Measurements from ENCODE around the gene ENAH. TPM values are rescaled to one million over a fixed set of nuclear protein-coding genes. Genes with fewer than 3 reads are reported as not detected.

The ENAH gene
- total and polyA plus RNA-seq, 2 donors (not counting 1 experiment from before 2014, with no cell fraction given) = 1.3 to 1.6 TPM

DNA sequence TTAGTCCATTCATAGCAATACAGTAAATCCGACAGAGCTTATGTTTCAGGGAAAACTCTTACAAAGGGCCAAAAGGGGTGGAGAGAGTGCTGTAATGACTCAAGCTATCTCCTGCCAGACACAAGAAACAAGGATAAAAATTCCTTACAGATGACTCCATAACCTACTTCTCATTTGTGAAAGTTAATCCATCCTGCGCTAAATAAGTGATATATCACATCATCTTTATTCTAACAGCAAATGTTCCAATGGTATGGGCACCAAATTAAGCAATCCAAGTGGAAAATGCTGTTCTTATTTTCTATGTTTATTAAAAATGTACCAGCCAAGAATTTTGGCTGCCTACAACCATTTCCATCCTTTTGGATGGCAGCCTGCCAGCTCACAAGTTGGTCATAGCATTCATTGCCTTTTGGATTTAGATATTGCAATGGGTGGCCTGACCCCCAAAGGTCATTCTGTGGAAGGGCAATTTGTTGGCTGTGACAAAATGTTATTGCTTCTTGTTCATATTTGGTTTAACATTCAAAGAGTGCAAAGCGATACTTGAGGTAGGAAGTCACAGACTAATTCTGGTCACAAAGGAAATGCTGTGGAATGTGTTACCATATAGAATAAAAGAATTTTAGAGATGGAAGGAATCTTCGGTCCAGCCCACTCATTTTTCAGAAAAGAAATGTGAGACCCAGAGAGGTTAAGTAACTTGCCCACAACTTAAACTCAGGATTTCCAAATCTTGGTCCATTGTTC lies 2.8 kb upstream of the ENAH start:
- H3K4me1 Mint-ChIP-seq = peaks cover 31% of the 10 kb centered on the region
- CTCF ChIA-PET = interaction anchor here (1.0 to 1.6 kb wide), 7 partner anchors 8 to 182 kb away, joined by 3 to 6 read pairs (median 3); partner anchors contain the start of gene SRP9
- H3K27ac ChIP-seq (ENCODE audit: low read length in 2 of 2) = no peak overlapping the region
- H3K4me3 Mint-ChIP-seq = no peak overlapping the region
- no peak overlapping the region for H2AFZ ChIP-seq (ENCODE audit: insufficient read depth, low read depth, low read length, poor library complexity, severe bottlenecking)
- H4K20me1 ChIP-seq (ENCODE audit: control insufficient read depth, insufficient read depth, low read length, poor library complexity, severe bottlenecking) = no peaks in the 10 kb centered on the region
- no peaks in the 10 kb centered on the region for H3K36me3 ChIP-seq (replicated peaks in 1 of 2; ENCODE audit: control extremely low read depth in 1 of 2, control insufficient read depth in 1 of 2, extremely low read depth in 1 of 2, insufficient read depth in 2 of 2, low read length in 1 of 2)
- no peak overlapping the region for H3K4me2 ChIP-seq (replicated peaks; ENCODE audit: low read depth, low read length, poor library complexity, severe bottlenecking)
- 100% methylated on average over 1 of the region's 4 CpGs for WGBS (ENCODE audit: insufficient coverage)
- peaks cover 0 to 4% (median 0%) of the 10 kb centered on the region in 3 donors for H3K9me3 ChIP-seq (ENCODE audit: control extremely low read depth in 1 of 3, control insufficient read depth in 2 of 3, insufficient read depth in 1 of 3, low read length in 2 of 3)
- no peak overlapping the region for H3K4me3 ChIP-seq (ENCODE audit: control extremely low read depth in 1 of 5, extremely low read depth in 1 of 5, insufficient read depth in 1 of 5, low read depth in 2 of 5, low read length in 4 of 5)
- no peaks in the 10 kb centered on the region for H3K79me2 ChIP-seq (ENCODE audit: control insufficient read depth, insufficient read depth, low read length)
- H3K9ac ChIP-seq (ENCODE audit: low read length) = no peak overlapping the region
- H3K27me3 ChIP-seq (replicated peaks in 1 of 4; ENCODE audit: control extremely low read depth in 1 of 4, control insufficient read depth in 3 of 4, insufficient read depth in 4 of 4, low read length in 3 of 4) = peaks cover 0 to 10% (median 6%) of the 10 kb centered on the region in 4 experiments
- no peak overlapping the region for H3K27ac Mint-ChIP-seq
- DNase-seq (peak; percentile 29), ATAC-seq (ENCODE audit: low read depth) (no peak)
- peaks cover 23 to 33% of the 10 kb centered on the region in 2 donors for H3K4me1 ChIP-seq (ENCODE audit: control insufficient read depth in 2 of 2, insufficient read depth in 2 of 2, low read length in 2 of 2)
- H3K9me3 Mint-ChIP-seq (ENCODE audit: insufficient read depth) = no peaks in the 10 kb centered on the region
- TF ChIP-seq EZH2 (IDR thresholded peaks at IDR 0.05; ENCODE audit: borderline replicate concordance, insufficient read depth, low read depth, low read length, poor library complexity, severe bottlenecking) = no peak
- intact Hi-C loops (cut with micrococcal nuclease) = loop anchor here (5.0 to 10.0 kb wide), 2 partner anchors 111 to 178 kb away; no protein-coding TSS in a partner anchor
- POLR2A ChIA-PET = no interaction called here
- H3K27me3 Mint-ChIP-seq = peaks cover 12% of the 10 kb centered on the region

DNA sequence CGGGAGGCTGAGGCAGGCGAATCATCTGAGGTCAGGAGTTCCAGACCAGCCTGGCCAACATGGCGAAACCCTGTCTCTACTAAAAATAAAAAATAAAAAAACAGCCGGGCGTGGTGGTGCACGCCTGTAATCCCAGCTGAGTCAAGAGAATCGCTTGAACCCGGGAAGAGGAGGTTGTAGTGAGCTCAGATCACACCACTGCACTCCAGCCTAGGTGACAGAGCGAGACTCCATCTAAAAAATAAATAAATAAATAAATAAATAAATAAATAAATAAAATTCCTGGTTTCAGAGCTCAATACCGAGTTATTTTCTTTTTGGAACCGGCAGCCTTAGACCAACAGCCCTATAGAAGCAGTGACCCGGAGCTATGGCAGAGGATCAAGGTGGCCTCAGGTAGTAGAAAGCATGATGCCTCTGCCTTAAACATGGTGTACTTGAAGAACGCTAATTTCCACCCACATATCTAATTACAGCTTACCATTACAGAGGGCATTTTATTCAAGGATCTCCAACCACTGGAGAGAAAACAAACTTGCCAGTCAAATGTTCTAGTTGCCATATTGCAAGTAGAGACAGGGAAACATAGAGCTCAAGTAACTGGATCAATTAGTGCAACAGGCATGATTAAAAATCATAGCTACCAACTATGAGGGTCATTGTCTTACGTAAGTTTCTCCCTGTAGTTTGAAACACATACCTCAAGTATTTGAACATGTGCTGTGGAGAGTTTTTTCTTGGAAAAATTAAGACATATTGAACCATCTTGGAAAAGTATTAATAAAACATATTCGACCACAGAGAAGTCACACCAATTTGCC lies 2.0 kb upstream of the ENAH start:
- H3K79me2 ChIP-seq (ENCODE audit: control insufficient read depth, insufficient read depth, low read length) = no peaks in the 10 kb centered on the region
- H3K9ac ChIP-seq (ENCODE audit: low read length) = no peak overlapping the region
- intact Hi-C loops (cut with micrococcal nuclease) = loop anchor here (5.0 to 10.0 kb wide), 2 partner anchors 110 to 178 kb away; no protein-coding TSS in a partner anchor
- no peak overlapping the region for H2AFZ ChIP-seq (ENCODE audit: insufficient read depth, low read depth, low read length, poor library complexity, severe bottlenecking)
- peaks cover 24% of the 10 kb centered on the region for H3K4me1 Mint-ChIP-seq
- ChIA-PET POLR2A (interaction anchor here (0.6 kb wide), 1 partner anchor 8 kb away, joined by 8 read pairs; no protein-coding TSS in a partner anchor), CTCF (interaction anchor here (0.7 to 1.6 kb wide), 8 partner anchors 9 to 296 kb away, joined by 3 to 6 read pairs (median 3); partner anchors contain the start of gene SRP9)
- H3K4me3 ChIP-seq (ENCODE audit: control extremely low read depth in 1 of 5, extremely low read depth in 1 of 5, insufficient read depth in 1 of 5, low read depth in 2 of 5, low read length in 4 of 5) = no peak overlapping the region
- H3K27ac ChIP-seq (ENCODE audit: low read length in 2 of 2) = no peak overlapping the region
- no peak overlapping the region for H3K4me2 ChIP-seq (replicated peaks; ENCODE audit: low read depth, low read length, poor library complexity, severe bottlenecking)
- H4K20me1 ChIP-seq (ENCODE audit: control insufficient read depth, insufficient read depth, low read length, poor library complexity, severe bottlenecking) = no peaks in the 10 kb centered on the region
- no peaks in the 10 kb centered on the region for H3K9me3 Mint-ChIP-seq (ENCODE audit: insufficient read depth)
- peaks cover 16% of the 10 kb centered on the region for H3K27me3 Mint-ChIP-seq
- no peak overlapping the region for H3K27ac Mint-ChIP-seq
- H3K27me3 ChIP-seq (replicated peaks in 1 of 4; ENCODE audit: control extremely low read depth in 1 of 4, control insufficient read depth in 3 of 4, insufficient read depth in 4 of 4, low read length in 3 of 4) = peaks cover 0 to 10% (median 6%) of the 10 kb centered on the region in 4 experiments
- H3K4me1 ChIP-seq (ENCODE audit: control insufficient read depth in 2 of 2, insufficient read depth in 2 of 2, low read length in 2 of 2) = peaks cover 15 to 25% of the 10 kb centered on the region in 2 donors
- no peaks in the 10 kb centered on the region for H3K36me3 ChIP-seq (replicated peaks in 1 of 2; ENCODE audit: control extremely low read depth in 1 of 2, control insufficient read depth in 1 of 2, extremely low read depth in 1 of 2, insufficient read depth in 2 of 2, low read length in 1 of 2)
- H3K4me3 Mint-ChIP-seq = peak overlapping the region; percentile 82
- ATAC-seq (ENCODE audit: low read depth) (no peak), DNase-seq (no peak)
- 90% methylated on average over 2 of the region's 15 CpGs for WGBS (ENCODE audit: insufficient coverage)
- TF ChIP-seq, protein P1, sequence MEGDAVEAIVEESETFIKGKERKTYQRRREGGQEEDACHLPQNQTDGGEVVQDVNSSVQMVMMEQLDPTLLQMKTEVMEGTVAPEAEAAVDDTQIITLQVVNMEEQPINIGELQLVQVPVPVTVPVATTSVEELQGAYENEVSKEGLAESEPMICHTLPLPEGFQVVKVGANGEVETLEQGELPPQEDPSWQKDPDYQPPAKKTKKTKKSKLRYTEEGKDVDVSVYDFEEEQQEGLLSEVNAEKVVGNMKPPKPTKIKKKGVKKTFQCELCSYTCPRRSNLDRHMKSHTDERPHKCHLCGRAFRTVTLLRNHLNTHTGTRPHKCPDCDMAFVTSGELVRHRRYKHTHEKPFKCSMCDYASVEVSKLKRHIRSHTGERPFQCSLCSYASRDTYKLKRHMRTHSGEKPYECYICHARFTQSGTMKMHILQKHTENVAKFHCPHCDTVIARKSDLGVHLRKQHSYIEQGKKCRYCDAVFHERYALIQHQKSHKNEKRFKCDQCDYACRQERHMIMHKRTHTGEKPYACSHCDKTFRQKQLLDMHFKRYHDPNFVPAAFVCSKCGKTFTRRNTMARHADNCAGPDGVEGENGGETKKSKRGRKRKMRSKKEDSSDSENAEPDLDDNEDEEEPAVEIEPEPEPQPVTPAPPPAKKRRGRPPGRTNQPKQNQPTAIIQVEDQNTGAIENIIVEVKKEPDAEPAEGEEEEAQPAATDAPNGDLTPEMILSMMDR (IDR thresholded peaks at IDR 0.05) = no peak
- TF ChIP-seq EZH2 (IDR thresholded peaks at IDR 0.05; ENCODE audit: borderline replicate concordance, insufficient read depth, low read depth, low read length, poor library complexity, severe bottlenecking) = no peak
- H3K9me3 ChIP-seq (ENCODE audit: control extremely low read depth in 1 of 3, control insufficient read depth in 2 of 3, insufficient read depth in 1 of 3, low read length in 2 of 3) = peaks cover 0 to 4% (median 0%) of the 10 kb centered on the region in 3 donors

Data from B cell (primary cell).